Gastrocnemius medialis (tissue), 4 donors: Measurements from ENCODE around the gene CCDC177.

Experiments used
- CTCF ChIP-seq, 5 experiments: fragments of 450-650 bp in 3 of 5; fragments of 200-600 bp in 2 of 5; sonication (generic) in 2 of 5; IDR thresholded peaks in 4 of 5; conservative IDR thresholded peaks in 1 of 5; 1 replicate in 4 of 5; 2 replicates in 1 of 5; pipeline ENCODE4 v1.5.1; 2016 to 2019; ENCODE audit warnings: antibody characterized with exemption in 5 of 5, mild to moderate bottlenecking in 3 of 5, moderate library complexity in 3 of 5
- POLR2A ChIP-seq, 2 donors: fragments of 450-650 bp; IDR thresholded peaks; one replicate each; pipeline ENCODE4 v1.6.1; 2017; ENCODE audit warnings: antibody characterized with exemption in 2 of 2, mild to moderate bottlenecking in 2 of 2, moderate library complexity in 2 of 2

GRCh38 chr14:69571449-69572029 lies 3.1 kb downstream of the CCDC177 start:
- TF ChIP-seq CTCF (IDR thresholded peaks at IDR 0.05 in 4 of 5, conservative IDR thresholded peaks at IDR 0.05 in 1 of 5) (no peak), POLR2A (IDR thresholded peaks at IDR 0.05) (no peak)
